OCI-LY1 (cell line): ENCODE data around the gene MAML2.
"Not testable (repeated sequence)": the region's sequence is repeated elsewhere in the genome, so short reads cannot be mapped to it uniquely, and the experiment has no call there.

Experiments
- H2AFZ ChIP-seq: fragments of 200-600 bp; sonication (generic), shearing (Covaris generic); 2 replicates; pipeline ENCODE4 v1.6.0; 2014; ENCODE audit warnings: antibody characterized with exemption, mild to moderate bottlenecking, low read length
- H3F3A ChIP-seq: fragments of 200-600 bp; sonication (generic), shearing (Covaris generic); 2 replicates; pipeline ENCODE4 v1.6.0; 2014; ENCODE audit warnings: mild to moderate bottlenecking, antibody characterized with exemption, low read length, moderate library complexity; ENCODE audit not compliant: insufficient read depth
- H3K27ac ChIP-seq: fragments of 200-600 bp; sonication (generic); 2 replicates; pipeline ENCODE4 v1.5.1; 2014; ENCODE audit warnings: low read length, mixed run types, mild to moderate bottlenecking, low read depth; ENCODE audit not compliant: poor library complexity, severe bottlenecking
- H3K27me3 ChIP-seq: fragments of 200-600 bp; sonication (generic); 2 replicates; pipeline ENCODE4 v1.6.0; 2014; ENCODE audit warnings: antibody characterized with exemption, mild to moderate bottlenecking, low read length, moderate library complexity; ENCODE audit not compliant: insufficient read depth
- H3K36me3 ChIP-seq: fragments of 200-600 bp; sonication (generic); 2 replicates; pipeline ENCODE4 v1.6.1; 2014; ENCODE audit warnings: mild to moderate bottlenecking, antibody characterized with exemption, low read length, moderate library complexity, mixed read lengths; ENCODE audit not compliant: insufficient read depth
- H3K4me1 ChIP-seq: fragments of 200-600 bp; sonication (generic); 2 replicates; pipeline ENCODE4 v1.5.1; 2014; ENCODE audit warnings: mild to moderate bottlenecking, low read length, moderate library complexity; ENCODE audit not compliant: insufficient read depth, severe bottlenecking
- H3K4me2 ChIP-seq: fragments of 200-600 bp; sonication (generic), shearing (Covaris generic); 2 replicates; pipeline ENCODE4 v1.6.1; 2014; ENCODE audit warnings: low read length
- H3K4me3 ChIP-seq: fragments of 200-600 bp; sonication (generic); 2 replicates; pipeline ENCODE4 v1.5.1; 2014; ENCODE audit warnings: low read length, low read depth, mild to moderate bottlenecking, mixed read lengths; ENCODE audit not compliant: poor library complexity, severe bottlenecking
- H3K79me2 ChIP-seq: fragments of 200-600 bp; shearing (Covaris generic); 2 replicates; pipeline ENCODE4 v1.6.1; 2016; ENCODE audit warnings: mixed run types, low read length, mixed read lengths; ENCODE audit not compliant: insufficient read depth
- H3K9ac ChIP-seq: fragments of 200-600 bp; sonication (generic), shearing (Covaris generic); 2 replicates; pipeline ENCODE4 v1.6.1; 2014; ENCODE audit warnings: mild to moderate bottlenecking, low read length, mixed read lengths
- H3K9me2 ChIP-seq: fragments of 200-600 bp; sonication (generic), shearing (Covaris generic); 2 replicates; pipeline ENCODE4 v1.6.1; 2014; ENCODE audit warnings: low read depth, mild to moderate bottlenecking, low read length, mixed read lengths
- H3K9me3 ChIP-seq: fragments of 200-600 bp; shearing (Covaris generic); 2 replicates; pipeline ENCODE4 v1.6.1; 2014; ENCODE audit warnings: low read length, mixed read lengths
- H4K20me1 ChIP-seq: fragments of 200-600 bp; sonication (generic), shearing (Covaris generic); 2 replicates; pipeline ENCODE4 v1.6.0; 2016; ENCODE audit warnings: mild to moderate bottlenecking, low read length; ENCODE audit not compliant: insufficient read depth
- EZH2 ChIP-seq: fragments of 200-600 bp; sonication (generic), shearing (Covaris generic); IDR thresholded peaks from 2 replicates; pipeline ENCODE4 v1.8.0; 2017; ENCODE audit warnings: borderline replicate concordance, mixed run types, mild to moderate bottlenecking, antibody characterized with exemption, low read length, moderate library complexity, mixed read lengths
- TF ChIP-seq, protein P1 (sequence below): fragments of 200-600 bp; sonication (generic), shearing (Covaris generic); IDR thresholded peaks from 2 replicates; pipeline ENCODE4 v1.5.1; 2017; ENCODE audit warnings: mild to moderate bottlenecking, antibody characterized with exemption, low read length, moderate library complexity, mixed read lengths

MAML2 gene

DNA sequence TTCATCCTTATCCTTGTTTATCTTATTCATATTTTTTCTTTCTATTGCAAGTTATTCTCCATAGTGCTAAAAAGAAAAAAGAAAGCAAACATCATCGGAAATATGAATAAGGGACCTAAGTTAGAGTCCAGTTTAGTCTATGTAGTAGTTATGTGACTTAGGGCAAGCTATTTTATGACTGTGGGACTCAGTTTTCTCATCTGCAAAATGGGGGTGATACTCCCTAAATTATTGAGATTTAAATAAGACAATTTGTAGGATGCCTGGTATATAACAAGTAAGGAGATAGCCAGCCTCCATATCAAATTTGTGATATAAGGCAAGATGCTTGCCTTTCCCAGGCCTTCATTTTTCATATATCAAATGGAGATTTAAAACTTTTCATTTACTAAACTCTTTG is 69.5 kb downstream of the MAML2 start:
- no peaks in the 10 kb centered on the region for H3K27me3 ChIP-seq
- H3F3A ChIP-seq, result no peaks in the 10 kb centered on the region
- no peak overlapping the region for H3K4me3 ChIP-seq
- H3K9me2 ChIP-seq, result no peaks in the 10 kb centered on the region
- no peak overlapping the region for H3K27ac ChIP-seq
- no peak overlapping the region for H3K9ac ChIP-seq
- H2AFZ ChIP-seq, result no peak overlapping the region
- no peaks in the 10 kb centered on the region for H3K36me3 ChIP-seq
- no peaks in the 10 kb centered on the region for H3K79me2 ChIP-seq
- TF ChIP-seq, protein P1, sequence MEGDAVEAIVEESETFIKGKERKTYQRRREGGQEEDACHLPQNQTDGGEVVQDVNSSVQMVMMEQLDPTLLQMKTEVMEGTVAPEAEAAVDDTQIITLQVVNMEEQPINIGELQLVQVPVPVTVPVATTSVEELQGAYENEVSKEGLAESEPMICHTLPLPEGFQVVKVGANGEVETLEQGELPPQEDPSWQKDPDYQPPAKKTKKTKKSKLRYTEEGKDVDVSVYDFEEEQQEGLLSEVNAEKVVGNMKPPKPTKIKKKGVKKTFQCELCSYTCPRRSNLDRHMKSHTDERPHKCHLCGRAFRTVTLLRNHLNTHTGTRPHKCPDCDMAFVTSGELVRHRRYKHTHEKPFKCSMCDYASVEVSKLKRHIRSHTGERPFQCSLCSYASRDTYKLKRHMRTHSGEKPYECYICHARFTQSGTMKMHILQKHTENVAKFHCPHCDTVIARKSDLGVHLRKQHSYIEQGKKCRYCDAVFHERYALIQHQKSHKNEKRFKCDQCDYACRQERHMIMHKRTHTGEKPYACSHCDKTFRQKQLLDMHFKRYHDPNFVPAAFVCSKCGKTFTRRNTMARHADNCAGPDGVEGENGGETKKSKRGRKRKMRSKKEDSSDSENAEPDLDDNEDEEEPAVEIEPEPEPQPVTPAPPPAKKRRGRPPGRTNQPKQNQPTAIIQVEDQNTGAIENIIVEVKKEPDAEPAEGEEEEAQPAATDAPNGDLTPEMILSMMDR, result no peak
- no peak for TF ChIP-seq EZH2
- H3K4me1 ChIP-seq, result no peaks in the 10 kb centered on the region
- H4K20me1 ChIP-seq, result no peaks in the 10 kb centered on the region
- H3K4me2 ChIP-seq, result no peak overlapping the region
- no peaks in the 10 kb centered on the region for H3K9me3 ChIP-seq

DNA sequence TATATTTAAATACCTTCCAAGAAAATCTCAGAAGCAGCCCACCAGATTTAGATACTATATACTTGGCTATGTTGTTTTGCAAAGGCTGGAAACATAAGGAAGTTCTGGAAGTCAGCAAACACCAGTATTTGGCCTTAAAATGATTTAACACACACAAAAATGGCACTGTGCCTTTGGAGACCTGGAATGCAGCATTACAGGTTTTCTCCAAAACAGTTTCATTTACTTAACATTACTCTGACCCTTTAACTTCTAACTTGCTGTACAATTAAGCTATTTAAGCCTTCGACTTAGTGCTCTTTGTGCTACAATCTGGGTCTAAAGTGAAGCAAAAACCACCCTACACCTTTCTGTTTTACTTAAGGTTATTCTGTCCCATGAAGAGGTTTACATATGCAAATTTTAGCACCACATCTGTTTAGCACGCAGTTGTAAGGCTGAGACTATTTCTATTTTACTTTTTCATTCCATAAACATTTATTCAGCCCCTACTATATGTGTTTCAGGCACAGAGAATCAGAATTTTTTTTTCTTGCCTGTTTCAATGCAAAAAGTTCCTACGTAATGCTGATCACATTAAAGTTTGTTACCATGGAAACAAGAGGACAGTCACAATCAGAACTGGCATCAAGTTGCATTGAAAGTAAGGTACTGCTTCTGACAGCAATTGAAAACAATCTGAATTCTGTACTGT is 70.3 kb downstream of the MAML2 start:
- TF ChIP-seq EZH2, result no peak
- TF ChIP-seq, protein P1, result no peak
- Histone ChIP-seq H3K4me2 (no peak overlapping the region), H3K79me2 (no peaks in the 10 kb centered on the region), H3K9me2 (no peaks in the 10 kb centered on the region), H3K36me3 (no peaks in the 10 kb centered on the region), H4K20me1 (no peaks in the 10 kb centered on the region), H3K27me3 (no peaks in the 10 kb centered on the region), H3K27ac (no peak overlapping the region), H3K9ac (no peak overlapping the region), H3F3A (no peaks in the 10 kb centered on the region), H3K9me3 (no peaks in the 10 kb centered on the region), H2AFZ (no peak overlapping the region), H3K4me3 (no peak overlapping the region), H3K4me1 (peaks cover 3% of the 10 kb centered on the region)

DNA sequence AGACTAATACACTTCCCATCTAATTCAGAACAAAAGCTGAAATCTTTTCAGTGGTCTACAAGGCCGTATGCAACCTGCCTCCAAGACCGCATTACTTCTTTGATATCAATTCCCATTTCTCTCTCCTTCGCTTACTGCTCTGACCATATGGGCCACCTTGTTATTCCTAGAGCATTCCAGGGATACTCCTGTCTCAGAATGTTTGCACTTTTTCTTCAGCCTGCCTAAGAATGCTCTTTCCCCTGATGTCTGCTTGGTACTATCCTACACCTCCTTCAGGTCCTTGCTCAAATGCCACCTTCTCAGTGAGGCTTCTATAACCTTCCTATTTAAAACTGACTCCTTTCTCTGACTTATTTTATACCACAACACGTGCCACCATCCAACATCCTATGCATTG is 71.2 kb downstream of the MAML2 start:
- Histone ChIP-seq H3K4me2 (no peak overlapping the region), H2AFZ (no peak overlapping the region), H3K4me1 (peaks cover 12% of the 10 kb centered on the region), H3K9me3 (no peaks in the 10 kb centered on the region), H3K27me3 (no peaks in the 10 kb centered on the region), H3K79me2 (no peaks in the 10 kb centered on the region), H3K27ac (no peak overlapping the region), H3K36me3 (no peaks in the 10 kb centered on the region), H3K9ac (no peak overlapping the region), H3K4me3 (no peak overlapping the region), H3K9me2 (no peaks in the 10 kb centered on the region), H3F3A (no peaks in the 10 kb centered on the region), H4K20me1 (no peaks in the 10 kb centered on the region)
- TF ChIP-seq, protein P1, result no peak
- TF ChIP-seq EZH2, result no peak

DNA sequence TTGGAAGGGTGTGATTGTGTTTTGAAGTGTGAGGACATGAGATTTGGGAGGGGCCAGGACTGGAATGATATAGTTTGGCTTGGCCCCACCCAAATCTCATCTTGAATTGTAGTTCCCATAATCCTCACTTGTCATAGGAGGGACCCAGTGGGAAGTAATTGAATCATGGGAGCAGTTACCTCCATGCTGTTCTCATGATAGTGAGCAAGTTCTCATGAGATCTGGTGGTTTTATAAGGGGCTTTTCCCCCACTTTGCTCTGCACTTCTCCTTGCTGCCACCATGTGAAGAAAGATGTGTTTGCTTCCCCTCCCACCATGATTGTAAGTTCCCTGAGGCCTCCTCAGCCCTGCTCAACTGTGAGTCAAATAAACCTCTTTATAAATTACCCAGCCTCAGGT is 71.6 kb downstream of the MAML2 start:
- H3K9me2 ChIP-seq, H3F3A ChIP-seq, H3K79me2 ChIP-seq, H3K9me3 ChIP-seq, H3K4me2 ChIP-seq, H3K27me3 ChIP-seq, H3K36me3 ChIP-seq, H3K9ac ChIP-seq, H4K20me1 ChIP-seq, H3K4me3 ChIP-seq, H3K27ac ChIP-seq, H2AFZ ChIP-seq: not testable (repeated sequence)
- peaks cover 16% of the 10 kb centered on the region for H3K4me1 ChIP-seq

DNA sequence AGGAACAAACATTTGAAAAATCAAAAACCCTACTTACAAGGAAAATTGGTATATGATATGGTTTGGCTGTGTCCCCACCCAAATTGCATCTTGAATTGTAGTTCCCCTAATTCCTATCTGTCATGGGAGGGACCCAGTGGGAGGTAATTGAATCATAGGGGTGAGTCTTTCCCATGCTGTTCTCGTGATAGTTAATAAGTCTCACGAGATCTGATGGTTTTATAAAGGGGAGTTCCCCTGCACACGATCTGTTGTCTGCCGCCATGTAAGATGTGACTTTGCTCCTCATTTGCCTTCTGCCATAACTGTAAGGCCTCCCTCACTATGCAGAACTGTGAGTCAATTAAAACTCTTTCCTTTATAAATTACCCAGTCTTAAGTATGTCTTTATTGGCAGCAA is 74.5 kb downstream of the MAML2 start:
- peaks cover 16% of the 10 kb centered on the region for H3K4me1 ChIP-seq
- H3F3A ChIP-seq, H3K9me3 ChIP-seq, H2AFZ ChIP-seq, H4K20me1 ChIP-seq, H3K27ac ChIP-seq, H3K36me3 ChIP-seq, H3K4me2 ChIP-seq, H3K9me2 ChIP-seq, H3K27me3 ChIP-seq, H3K79me2 ChIP-seq, H3K4me3 ChIP-seq, H3K9ac ChIP-seq: not testable (repeated sequence)
